SH-SY5Y (cell line): Measurements from ENCODE around the gene P2RX6.

ENCODE experiments used
- GATA2 ChIP-seq: IDR thresholded peaks from 2 replicates; pipeline ENCODE4 v1.6.1; 2011; ENCODE audit warnings: mild to moderate bottlenecking, low read depth, low read length
- GATA3 ChIP-seq: IDR thresholded peaks from 2 replicates; pipeline ENCODE4 v1.6.1; 2011; ENCODE audit warnings: low read depth, mild to moderate bottlenecking, low read length, moderate library complexity

DNA sequence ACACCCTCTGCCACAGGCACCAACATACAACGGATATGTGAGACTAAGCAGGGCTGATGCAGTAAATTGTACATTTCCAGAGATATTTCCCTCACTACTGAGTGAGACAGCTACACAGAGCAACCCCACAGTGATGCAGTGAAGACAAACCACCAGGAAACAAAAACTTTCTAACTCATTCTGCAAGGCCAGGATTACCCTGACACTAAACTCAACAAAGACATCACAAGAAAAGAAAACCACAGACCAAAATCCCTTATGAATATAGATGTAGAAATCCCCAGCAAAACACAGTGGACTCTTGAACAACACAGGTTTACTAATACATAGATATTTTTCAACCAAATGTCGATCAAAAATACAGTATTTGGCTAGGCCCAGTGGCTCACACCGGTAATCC is 18.9 kb downstream of the P2RX6 start:
- TF ChIP-seq GATA3, result no peak
- no peak for TF ChIP-seq GATA2
